ENCODE data around the gene EPHA2. TPM values are rescaled to one million over a fixed set of nuclear protein-coding genes. Genes with fewer than 3 reads are reported as not detected.

Gene EPHA2
- total and polyA plus RNA-seq, 8 donors: 6.5 to 17.1 (median 11.0) TPM

- H3K9me3 ChIP-seq: no peaks in the 10 kb centered on the region
- 77 to 80% methylated on average over 12 of the region's 12 CpGs for WGBS, 2 donors
- no peak for TF ChIP-seq CTCF (IDR thresholded peaks at IDR 0.05)
- intact Hi-C loops (cut with DNase I): no loop called here
- no peak for ATAC-seq
- H3K27ac ChIP-seq: no peak overlapping the region
- no peak for FAIRE-seq
- H3K27me3 ChIP-seq: no peaks in the 10 kb centered on the region
- DNase-seq: peak in 1 of 6 donors; percentile 22
- no peaks in the 10 kb centered on the region for H3K4me1 ChIP-seq
- H3K36me3 ChIP-seq: peaks cover 0 to 41% (median 11%) of the 10 kb centered on the region in 3 donors
- no peak overlapping the region for H3K4me3 ChIP-seq
Observed at GRCh38 chr1:16126743-16127515, 28.9 kb downstream of the EPHA2 start.

GRCh38 chr1:16126160-16126559 lies 29.7 kb downstream of the EPHA2 start:
- intact Hi-C loops (cut with DNase I): no loop called here
- no peak for FAIRE-seq
- peaks cover 0 to 35% (median 9%) of the 10 kb centered on the region in 3 donors for H3K36me3 ChIP-seq
- no peak overlapping the region for H3K27ac ChIP-seq
- no peaks in the 10 kb centered on the region for H3K27me3 ChIP-seq
- no peak overlapping the region for H3K4me3 ChIP-seq
- peaks cover 0 to 4% (median 3%) of the 10 kb centered on the region in 3 donors for H3K4me1 ChIP-seq
- no peaks in the 10 kb centered on the region for H3K9me3 ChIP-seq
- peak in 1 of 6 donors; percentile 40 for DNase-seq
- TF ChIP-seq CTCF (IDR thresholded peaks at IDR 0.05): no peak
- no peak for ATAC-seq
- 88 to 92% methylated on average over 9 of the region's 9 CpGs for WGBS, 2 donors

- DNase-seq (no peak), ATAC-seq (no peak), FAIRE-seq (no peak)
- peaks cover 0 to 29% (median 8%) of the 10 kb centered on the region in 3 donors for H3K36me3 ChIP-seq
- peaks cover 0 to 9% (median 6%) of the 10 kb centered on the region in 3 donors for H3K4me1 ChIP-seq
- intact Hi-C loops (cut with DNase I): no loop called here
- no peak for TF ChIP-seq CTCF (IDR thresholded peaks at IDR 0.05)
- no peaks in the 10 kb centered on the region for H3K9me3 ChIP-seq
- WGBS, 2 donors: 87 to 89% methylated on average over 3 of the region's 3 CpGs
- H3K27ac ChIP-seq: no peak overlapping the region
- H3K27me3 ChIP-seq: no peaks in the 10 kb centered on the region
- H3K4me3 ChIP-seq: no peak overlapping the region
Observed at GRCh38 chr1:16125483-16125882, 30.4 kb downstream of the EPHA2 start.

GRCh38 chr1:16125088-16125470 lies 30.8 kb downstream of the EPHA2 start:
- ATAC-seq (no peak), FAIRE-seq (no peak), DNase-seq (peak in 1 of 6 donors; percentile 66)
- WGBS, 2 donors: 85 to 94% methylated on average over 11 of the region's 11 CpGs
- no peak for TF ChIP-seq CTCF (IDR thresholded peaks at IDR 0.05)
- H3K27me3 ChIP-seq: no peaks in the 10 kb centered on the region
- intact Hi-C loops (cut with DNase I): no loop called here
- H3K4me3 ChIP-seq: no peak overlapping the region
- H3K9me3 ChIP-seq: no peaks in the 10 kb centered on the region
- no peak overlapping the region for H3K27ac ChIP-seq
- H3K4me1 ChIP-seq: peaks cover 0 to 9% (median 6%) of the 10 kb centered on the region in 3 donors
- H3K36me3 ChIP-seq: peaks cover 0 to 25% (median 5%) of the 10 kb centered on the region in 3 donors

All from pancreas (tissue), 10 donors.